Measurements from ENCODE around the gene ROR2.

DNA sequence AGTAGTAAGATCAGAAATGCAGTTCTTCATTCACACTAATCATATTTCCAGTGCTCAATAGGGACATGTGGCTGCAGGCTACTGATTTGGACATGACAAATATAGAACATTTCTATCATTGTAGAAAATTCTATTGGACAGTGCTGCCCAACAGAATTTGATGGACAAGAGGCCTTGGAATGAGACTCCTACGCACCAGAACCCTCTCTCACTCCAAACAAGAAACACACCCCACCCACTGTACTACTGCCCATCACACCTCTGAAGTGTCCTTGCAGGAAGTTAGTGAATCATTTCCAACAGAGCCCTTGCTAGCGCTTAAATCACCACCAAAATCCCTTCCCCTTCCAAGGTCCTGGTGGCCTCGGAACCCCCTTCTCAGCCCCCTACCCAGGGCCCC, 66.5 kb downstream of the ROR2 start:
- TF ChIP-seq HDGF (IDR thresholded peaks at IDR 0.05; ENCODE audit: borderline replicate concordance): no peak
- no peak for TF ChIP-seq L3MBTL2 (conservative IDR thresholded peaks at IDR 0.05)
- TF ChIP-seq SUZ12 (IDR thresholded peaks at IDR 0.05): no peak
- no peak for TF ChIP-seq ARNT (IDR thresholded peaks at IDR 0.05)
- TF ChIP-seq TARDBP (IDR thresholded peaks at IDR 0.05): no peak
- TF ChIP-seq FOXM1 (IDR thresholded peaks at IDR 0.05; ENCODE audit: borderline replicate concordance): no peak

All from HEK293T (cell line).